Measurements from ENCODE around the gene MRGPRX2.

Gene MRGPRX2

DNA sequence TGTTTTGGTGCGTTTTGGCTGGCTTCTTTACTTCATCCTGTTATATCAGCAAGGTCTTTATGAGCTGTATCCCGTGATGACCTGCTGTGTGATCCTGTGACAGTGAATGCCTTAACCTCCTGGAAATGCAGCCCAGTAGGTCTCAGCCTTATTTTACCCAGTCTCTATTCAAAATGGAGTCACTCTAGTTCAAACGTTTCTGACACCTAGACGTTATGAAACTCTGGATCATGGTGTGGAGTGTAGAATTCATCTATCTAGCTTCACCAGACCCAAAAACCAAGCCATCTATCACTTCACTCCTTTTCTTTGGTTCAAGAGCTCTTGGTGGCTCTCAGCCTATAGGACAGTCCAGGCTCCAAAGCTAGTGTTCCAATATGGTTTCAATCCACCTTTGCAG is 28.3 kb upstream of the MRGPRX2 start:
- TF ChIP-seq CTCF (IDR thresholded peaks at IDR 0.05; ENCODE audit: low read depth, low read length, missing control alignments), result no peak
- no peak overlapping the region for H3K4me3 ChIP-seq (ENCODE audit: low read depth, low read length)
- DNase-seq (ENCODE audit: low read depth), result no peak

- H3K4me3 ChIP-seq (ENCODE audit: low read depth, low read length), result no peak overlapping the region
- TF ChIP-seq CTCF (IDR thresholded peaks at IDR 0.05; ENCODE audit: low read depth, low read length, missing control alignments), result no peak
- DNase-seq (ENCODE audit: low read depth), result no peak
Measured at GRCh38 chr11:19087658-19088057, 27.1 kb upstream of the MRGPRX2 start.

DNA sequence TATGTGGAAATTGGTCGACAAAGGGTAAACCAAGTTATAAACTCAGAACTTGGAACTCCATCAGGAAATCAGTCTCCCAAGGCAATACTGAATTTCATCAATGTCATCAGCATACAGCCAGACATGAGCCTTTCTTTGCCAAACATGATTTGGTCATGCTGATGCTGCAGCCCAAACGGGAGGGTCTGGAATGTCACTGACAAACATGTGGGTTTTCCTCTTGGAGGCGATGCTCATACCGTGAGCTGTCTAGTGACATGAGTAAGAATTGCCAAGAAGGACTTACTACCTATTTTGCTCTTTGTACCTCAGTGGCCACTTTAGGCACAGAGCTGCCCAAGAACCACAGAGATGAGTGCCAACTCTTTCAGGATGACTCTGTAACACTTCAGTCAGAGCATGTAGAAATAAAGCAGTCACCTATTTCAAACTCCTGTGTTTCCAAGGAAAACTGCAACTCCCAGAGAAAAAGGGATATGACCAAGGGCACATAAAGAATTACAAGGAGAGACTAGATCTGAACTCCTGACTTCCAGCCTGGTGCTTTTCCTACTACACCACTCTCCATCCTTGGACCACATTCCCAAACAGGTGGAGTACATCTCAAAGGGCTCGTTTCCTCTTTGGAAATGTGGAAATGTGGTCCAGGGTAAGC is 24.3 kb upstream of the MRGPRX2 start:
- DNase-seq (ENCODE audit: low read depth), result no peak
- no peak overlapping the region for H3K4me3 ChIP-seq (ENCODE audit: low read depth, low read length)
- no peak for TF ChIP-seq CTCF (IDR thresholded peaks at IDR 0.05; ENCODE audit: low read depth, low read length, missing control alignments)

- TF ChIP-seq CTCF (IDR thresholded peaks at IDR 0.05; ENCODE audit: low read depth, low read length, missing control alignments), result no peak
- DNase-seq (ENCODE audit: low read depth), result no peak
- no peak overlapping the region for H3K4me3 ChIP-seq (ENCODE audit: low read depth, low read length)
Measured at GRCh38 chr11:19083166-19083565, 22.6 kb upstream of the MRGPRX2 start.

- DNase-seq (ENCODE audit: low read depth), result no peak
- no peak for TF ChIP-seq CTCF (IDR thresholded peaks at IDR 0.05; ENCODE audit: low read depth, low read length, missing control alignments)
- no peak overlapping the region for H3K4me3 ChIP-seq (ENCODE audit: low read depth, low read length)
Measured at GRCh38 chr11:19080579-19080993, 20.1 kb upstream of the MRGPRX2 start.

DNA sequence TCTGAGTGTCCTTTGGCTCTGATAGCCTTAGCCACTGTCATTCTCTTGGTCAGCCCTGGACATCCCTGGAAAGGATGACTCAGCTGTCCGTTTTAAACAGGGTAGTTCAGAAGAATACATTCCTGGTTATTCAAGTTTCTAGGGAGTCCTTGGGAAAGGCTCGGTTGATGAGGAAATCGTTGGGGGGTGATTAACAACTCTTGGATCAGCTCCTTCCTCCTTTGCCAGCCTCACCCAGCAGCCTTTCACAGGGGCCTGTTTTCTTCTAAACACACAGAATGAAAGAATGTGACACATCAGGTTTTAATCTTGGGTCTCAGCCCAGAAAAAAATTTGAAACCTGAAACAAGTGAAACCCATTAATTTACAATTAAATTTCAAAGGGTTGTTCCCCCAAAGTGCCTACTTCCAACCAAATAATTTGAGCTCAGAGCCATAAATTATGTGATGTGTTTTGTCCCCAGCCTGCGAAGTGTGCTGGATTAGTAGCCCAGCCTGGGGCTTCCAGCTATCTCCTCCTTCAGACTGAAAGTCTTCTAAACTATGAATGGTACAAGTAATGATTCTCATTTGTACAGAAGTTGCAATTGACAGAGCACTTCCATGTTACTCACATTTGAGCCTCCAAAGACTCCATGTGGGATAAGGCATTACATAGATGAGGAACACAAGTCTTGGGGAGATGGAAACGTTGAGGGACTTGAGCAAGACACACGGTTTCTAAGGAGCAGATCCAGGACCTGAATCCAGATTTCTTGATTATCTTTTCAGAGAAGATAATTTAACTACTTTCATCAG is 19.3 kb upstream of the MRGPRX2 start:
- no peak for DNase-seq (ENCODE audit: low read depth)
- H3K4me3 ChIP-seq (ENCODE audit: low read depth, low read length), result no peak overlapping the region
- TF ChIP-seq CTCF (IDR thresholded peaks at IDR 0.05; ENCODE audit: low read depth, low read length, missing control alignments), result no peak
